Measurements from ENCODE around the gene SUPT6H. TPM values are rescaled to one million over a fixed set of nuclear protein-coding genes. Genes with fewer than 3 reads are reported as not detected.

Gene SUPT6H
- total and polyA plus RNA-seq, 2 of the 8 experiments (the other 6 are each of a cell fraction or from before 2014, with no cell fraction given), result 32.0 to 59.9 TPM

GRCh38 chr17:28705074-28705659 is 43.2 kb downstream of the SUPT6H start (continued):
- no peak for TF ChIP-seq CTCF (IDR thresholded peaks at IDR 0.05; ENCODE audit: control extremely low read depth in 1 of 3, insufficient read depth in 1 of 3, low read depth in 1 of 3, low read length in 3 of 3)
- no peak for TF ChIP-seq EGR1 (IDR thresholded peaks at IDR 0.05; ENCODE audit: borderline replicate concordance, low read depth, low read length)
- TF ChIP-seq SP4 (IDR thresholded peaks at IDR 0.05; ENCODE audit: low read length), result no peak
- TF ChIP-seq NRF1 (IDR thresholded peaks at IDR 0.05; ENCODE audit: low read depth, low read length), result no peak
- no peak for TF ChIP-seq EZH2 (IDR thresholded peaks at IDR 0.05; ENCODE audit: low read depth, low read length, severe bottlenecking)
- TF ChIP-seq, protein P1, sequence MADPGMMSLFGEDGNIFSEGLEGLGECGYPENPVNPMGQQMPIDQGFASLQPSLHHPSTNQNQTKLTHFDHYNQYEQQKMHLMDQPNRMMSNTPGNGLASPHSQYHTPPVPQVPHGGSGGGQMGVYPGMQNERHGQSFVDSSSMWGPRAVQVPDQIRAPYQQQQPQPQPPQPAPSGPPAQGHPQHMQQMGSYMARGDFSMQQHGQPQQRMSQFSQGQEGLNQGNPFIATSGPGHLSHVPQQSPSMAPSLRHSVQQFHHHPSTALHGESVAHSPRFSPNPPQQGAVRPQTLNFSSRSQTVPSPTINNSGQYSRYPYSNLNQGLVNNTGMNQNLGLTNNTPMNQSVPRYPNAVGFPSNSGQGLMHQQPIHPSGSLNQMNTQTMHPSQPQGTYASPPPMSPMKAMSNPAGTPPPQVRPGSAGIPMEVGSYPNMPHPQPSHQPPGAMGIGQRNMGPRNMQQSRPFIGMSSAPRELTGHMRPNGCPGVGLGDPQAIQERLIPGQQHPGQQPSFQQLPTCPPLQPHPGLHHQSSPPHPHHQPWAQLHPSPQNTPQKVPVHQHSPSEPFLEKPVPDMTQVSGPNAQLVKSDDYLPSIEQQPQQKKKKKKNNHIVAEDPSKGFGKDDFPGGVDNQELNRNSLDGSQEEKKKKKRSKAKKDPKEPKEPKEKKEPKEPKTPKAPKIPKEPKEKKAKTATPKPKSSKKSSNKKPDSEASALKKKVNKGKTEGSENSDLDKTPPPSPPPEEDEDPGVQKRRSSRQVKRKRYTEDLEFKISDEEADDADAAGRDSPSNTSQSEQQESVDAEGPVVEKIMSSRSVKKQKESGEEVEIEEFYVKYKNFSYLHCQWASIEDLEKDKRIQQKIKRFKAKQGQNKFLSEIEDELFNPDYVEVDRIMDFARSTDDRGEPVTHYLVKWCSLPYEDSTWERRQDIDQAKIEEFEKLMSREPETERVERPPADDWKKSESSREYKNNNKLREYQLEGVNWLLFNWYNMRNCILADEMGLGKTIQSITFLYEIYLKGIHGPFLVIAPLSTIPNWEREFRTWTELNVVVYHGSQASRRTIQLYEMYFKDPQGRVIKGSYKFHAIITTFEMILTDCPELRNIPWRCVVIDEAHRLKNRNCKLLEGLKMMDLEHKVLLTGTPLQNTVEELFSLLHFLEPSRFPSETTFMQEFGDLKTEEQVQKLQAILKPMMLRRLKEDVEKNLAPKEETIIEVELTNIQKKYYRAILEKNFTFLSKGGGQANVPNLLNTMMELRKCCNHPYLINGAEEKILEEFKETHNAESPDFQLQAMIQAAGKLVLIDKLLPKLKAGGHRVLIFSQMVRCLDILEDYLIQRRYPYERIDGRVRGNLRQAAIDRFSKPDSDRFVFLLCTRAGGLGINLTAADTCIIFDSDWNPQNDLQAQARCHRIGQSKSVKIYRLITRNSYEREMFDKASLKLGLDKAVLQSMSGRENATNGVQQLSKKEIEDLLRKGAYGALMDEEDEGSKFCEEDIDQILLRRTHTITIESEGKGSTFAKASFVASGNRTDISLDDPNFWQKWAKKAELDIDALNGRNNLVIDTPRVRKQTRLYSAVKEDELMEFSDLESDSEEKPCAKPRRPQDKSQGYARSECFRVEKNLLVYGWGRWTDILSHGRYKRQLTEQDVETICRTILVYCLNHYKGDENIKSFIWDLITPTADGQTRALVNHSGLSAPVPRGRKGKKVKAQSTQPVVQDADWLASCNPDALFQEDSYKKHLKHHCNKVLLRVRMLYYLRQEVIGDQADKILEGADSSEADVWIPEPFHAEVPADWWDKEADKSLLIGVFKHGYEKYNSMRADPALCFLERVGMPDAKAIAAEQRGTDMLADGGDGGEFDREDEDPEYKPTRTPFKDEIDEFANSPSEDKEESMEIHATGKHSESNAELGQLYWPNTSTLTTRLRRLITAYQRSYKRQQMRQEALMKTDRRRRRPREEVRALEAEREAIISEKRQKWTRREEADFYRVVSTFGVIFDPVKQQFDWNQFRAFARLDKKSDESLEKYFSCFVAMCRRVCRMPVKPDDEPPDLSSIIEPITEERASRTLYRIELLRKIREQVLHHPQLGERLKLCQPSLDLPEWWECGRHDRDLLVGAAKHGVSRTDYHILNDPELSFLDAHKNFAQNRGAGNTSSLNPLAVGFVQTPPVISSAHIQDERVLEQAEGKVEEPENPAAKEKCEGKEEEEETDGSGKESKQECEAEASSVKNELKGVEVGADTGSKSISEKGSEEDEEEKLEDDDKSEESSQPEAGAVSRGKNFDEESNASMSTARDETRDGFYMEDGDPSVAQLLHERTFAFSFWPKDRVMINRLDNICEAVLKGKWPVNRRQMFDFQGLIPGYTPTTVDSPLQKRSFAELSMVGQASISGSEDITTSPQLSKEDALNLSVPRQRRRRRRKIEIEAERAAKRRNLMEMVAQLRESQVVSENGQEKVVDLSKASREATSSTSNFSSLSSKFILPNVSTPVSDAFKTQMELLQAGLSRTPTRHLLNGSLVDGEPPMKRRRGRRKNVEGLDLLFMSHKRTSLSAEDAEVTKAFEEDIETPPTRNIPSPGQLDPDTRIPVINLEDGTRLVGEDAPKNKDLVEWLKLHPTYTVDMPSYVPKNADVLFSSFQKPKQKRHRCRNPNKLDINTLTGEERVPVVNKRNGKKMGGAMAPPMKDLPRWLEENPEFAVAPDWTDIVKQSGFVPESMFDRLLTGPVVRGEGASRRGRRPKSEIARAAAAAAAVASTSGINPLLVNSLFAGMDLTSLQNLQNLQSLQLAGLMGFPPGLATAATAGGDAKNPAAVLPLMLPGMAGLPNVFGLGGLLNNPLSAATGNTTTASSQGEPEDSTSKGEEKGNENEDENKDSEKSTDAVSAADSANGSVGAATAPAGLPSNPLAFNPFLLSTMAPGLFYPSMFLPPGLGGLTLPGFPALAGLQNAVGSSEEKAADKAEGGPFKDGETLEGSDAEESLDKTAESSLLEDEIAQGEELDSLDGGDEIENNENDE (IDR thresholded peaks at IDR 0.05; ENCODE audit: insufficient replicate concordance, low read length), result no peak

All from H1 (cell line).